Bronchial epithelial cell (primary cell): Measurements from ENCODE around the gene ATP11C. TPM values are rescaled to one million over a fixed set of nuclear protein-coding genes. Genes with fewer than 3 reads are reported as not detected.

Experiments
- DNase-seq: peaks from one replicate; pipeline ENCODE4 v3.0.0-alpha.2; 2010; ENCODE audit warnings: low read depth
- FAIRE-seq: peaks from 2 replicates; lab custom pipeline; 2011; peaks lifted over from hg19 to GRCh38; lab: Jason Lieb, UNC
- H3K27me3 ChIP-seq: 2 replicates; pipeline ENCODE4 v1.5.1; 2011; ENCODE audit warnings: low read length; ENCODE audit not compliant: control insufficient read depth, insufficient read depth
- H3K36me3 ChIP-seq: 2 replicates; pipeline ENCODE4 v1.5.1; 2011; ENCODE audit warnings: low read length; ENCODE audit not compliant: control insufficient read depth, insufficient read depth
- H3K4me3 ChIP-seq: 2 replicates; pipeline ENCODE4 v1.5.1; 2011; ENCODE audit warnings: mild to moderate bottlenecking, low read depth, low read length, control low read depth
- total RNA-seq: library from RNA; depleted of rRNA; stranded (reverse); fragments of >200 nt; gene quantifications from 2 replicates; pipeline ENCODE4 v1.2.1, GENCODE V29; 2014
- TF ChIP-seq, protein P1 (sequence below): IDR thresholded peaks from 2 replicates; pipeline ENCODE4 v1.5.1; 2011; ENCODE audit warnings: mild to moderate bottlenecking, moderate library complexity, low read length, control low read depth, inconsistent platforms; ENCODE audit not compliant: insufficient read depth, severe bottlenecking

The ATP11C gene
- total RNA-seq, 1 donor from 2014 or later, result 10.0 TPM

DNA sequence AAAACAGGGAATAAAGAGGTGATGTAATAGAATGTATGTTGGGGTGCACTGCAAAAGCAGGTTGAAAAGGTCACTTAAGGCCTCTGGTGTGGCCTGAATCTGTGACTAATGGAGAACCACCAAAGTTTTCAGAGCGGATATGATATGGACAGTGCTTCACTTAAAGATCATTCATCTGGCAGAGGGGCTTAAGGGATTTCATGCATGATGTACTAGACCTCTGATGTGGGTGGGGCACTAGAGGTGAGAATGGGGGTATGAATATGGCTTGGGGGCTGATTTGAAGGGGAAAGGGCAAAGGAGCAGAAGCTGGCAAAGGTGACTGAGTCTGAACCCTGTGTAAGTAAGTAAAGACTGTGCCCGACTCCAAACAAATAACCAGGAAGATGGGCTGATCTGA, 162.5 kb downstream of the ATP11C start:
- H3K4me3 ChIP-seq, result no peak overlapping the region
- DNase-seq (no peak), FAIRE-seq (no peak)
- H3K27me3 ChIP-seq, result no peaks in the 10 kb centered on the region
- H3K36me3 ChIP-seq, result peaks cover under 1% of the 10 kb centered on the region
- TF ChIP-seq, protein P1, sequence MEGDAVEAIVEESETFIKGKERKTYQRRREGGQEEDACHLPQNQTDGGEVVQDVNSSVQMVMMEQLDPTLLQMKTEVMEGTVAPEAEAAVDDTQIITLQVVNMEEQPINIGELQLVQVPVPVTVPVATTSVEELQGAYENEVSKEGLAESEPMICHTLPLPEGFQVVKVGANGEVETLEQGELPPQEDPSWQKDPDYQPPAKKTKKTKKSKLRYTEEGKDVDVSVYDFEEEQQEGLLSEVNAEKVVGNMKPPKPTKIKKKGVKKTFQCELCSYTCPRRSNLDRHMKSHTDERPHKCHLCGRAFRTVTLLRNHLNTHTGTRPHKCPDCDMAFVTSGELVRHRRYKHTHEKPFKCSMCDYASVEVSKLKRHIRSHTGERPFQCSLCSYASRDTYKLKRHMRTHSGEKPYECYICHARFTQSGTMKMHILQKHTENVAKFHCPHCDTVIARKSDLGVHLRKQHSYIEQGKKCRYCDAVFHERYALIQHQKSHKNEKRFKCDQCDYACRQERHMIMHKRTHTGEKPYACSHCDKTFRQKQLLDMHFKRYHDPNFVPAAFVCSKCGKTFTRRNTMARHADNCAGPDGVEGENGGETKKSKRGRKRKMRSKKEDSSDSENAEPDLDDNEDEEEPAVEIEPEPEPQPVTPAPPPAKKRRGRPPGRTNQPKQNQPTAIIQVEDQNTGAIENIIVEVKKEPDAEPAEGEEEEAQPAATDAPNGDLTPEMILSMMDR, result no peak

DNA sequence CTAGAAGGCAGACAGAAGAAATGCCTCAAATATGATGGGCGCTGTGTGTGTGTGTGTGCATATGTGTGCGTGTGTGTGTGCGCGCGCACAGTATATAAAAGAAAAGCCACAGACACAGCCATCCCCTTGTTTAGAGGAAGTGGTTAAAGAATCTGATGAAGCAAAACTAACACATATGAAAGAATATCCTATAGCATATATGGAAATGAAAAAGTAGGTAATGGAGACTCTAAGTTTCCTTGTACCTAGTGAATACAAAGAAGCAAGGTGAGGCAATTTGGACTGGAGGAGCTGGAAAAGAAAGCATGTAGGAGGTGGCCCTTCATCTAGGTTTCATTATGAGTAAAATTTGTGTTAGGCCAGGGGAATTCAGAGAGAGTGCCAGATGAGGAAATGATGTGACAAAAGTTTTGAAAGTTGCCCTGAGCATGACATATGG, 166.3 kb downstream of the ATP11C start:
- TF ChIP-seq, protein P1, result no peak
- no peak for FAIRE-seq
- Histone ChIP-seq H3K27me3 (no peaks in the 10 kb centered on the region), H3K4me3 (no peak overlapping the region), H3K36me3 (no peaks in the 10 kb centered on the region)
- no peak for DNase-seq

GRCh38 chrX:139762400-139763183, 170.3 kb downstream of the ATP11C start:
- FAIRE-seq (no peak), DNase-seq (no peak)
- TF ChIP-seq, protein P1, result no peak
- Histone ChIP-seq H3K27me3 (no peaks in the 10 kb centered on the region), H3K4me3 (no peak overlapping the region), H3K36me3 (no peaks in the 10 kb centered on the region)

DNA sequence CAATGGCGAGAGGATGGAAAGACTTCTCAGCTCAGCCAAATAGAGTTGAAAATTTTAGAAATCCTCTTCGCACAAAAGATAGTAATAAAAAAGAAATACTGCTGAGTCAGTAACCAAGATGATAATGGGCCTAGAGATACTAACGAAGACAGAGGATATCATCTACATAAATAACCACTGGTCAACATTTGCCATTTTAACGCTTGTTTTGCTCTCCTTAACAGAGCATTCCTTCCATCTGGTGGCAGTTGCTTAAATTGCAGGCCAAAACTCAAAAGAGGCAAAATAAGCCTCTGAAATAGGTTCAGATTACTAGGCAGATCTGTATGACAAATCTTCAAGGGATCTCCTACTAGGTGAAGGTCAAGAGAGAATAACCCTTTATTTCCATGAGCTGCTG, 173.2 kb downstream of the ATP11C start:
- Histone ChIP-seq H3K27me3 (no peaks in the 10 kb centered on the region), H3K4me3 (no peak overlapping the region), H3K36me3 (no peaks in the 10 kb centered on the region)
- TF ChIP-seq, protein P1, result peak; percentile 25
- no peak for FAIRE-seq
- peak; percentile 20 for DNase-seq

DNA sequence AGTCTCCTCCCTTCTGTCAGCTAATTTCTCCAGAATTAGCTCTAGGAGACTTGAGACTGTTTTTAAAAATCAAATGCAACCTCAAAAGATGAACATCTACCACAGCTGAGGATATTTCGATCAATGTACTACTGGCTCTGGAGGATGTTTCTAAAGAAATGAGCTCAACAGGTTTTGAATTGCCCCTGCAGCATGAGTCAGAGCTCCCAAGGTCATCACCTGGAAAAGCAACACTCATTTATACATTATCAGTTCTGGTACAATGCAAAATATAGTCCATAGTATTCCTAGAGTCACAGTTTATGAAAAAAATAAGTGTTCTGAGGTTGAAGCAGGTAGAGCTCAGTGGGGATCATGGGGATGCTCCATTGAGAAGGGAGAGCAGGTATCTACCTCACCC, 174.0 kb downstream of the ATP11C start:
- peak; percentile 18 for DNase-seq
- FAIRE-seq, result no peak
- H3K27me3 ChIP-seq, result no peaks in the 10 kb centered on the region
- TF ChIP-seq, protein P1, result no peak
- no peaks in the 10 kb centered on the region for H3K36me3 ChIP-seq
- no peak overlapping the region for H3K4me3 ChIP-seq

GRCh38 chrX:139758250-139758649, 174.6 kb downstream of the ATP11C start:
- Histone ChIP-seq H3K4me3 (no peak overlapping the region), H3K36me3 (no peaks in the 10 kb centered on the region), H3K27me3 (no peaks in the 10 kb centered on the region)
- TF ChIP-seq, protein P1, result no peak
- DNase-seq, result no peak
- no peak for FAIRE-seq
